Measurements from ENCODE around the gene NCAPG. TPM values are rescaled to one million over a fixed set of nuclear protein-coding genes. Genes with fewer than 3 reads are reported as not detected.

The NCAPG gene
- total RNA-seq, 1 donor from 2014 or later = 13.3 TPM

- ATAC-seq = no peak
Observed at GRCh38 chr4:17875402-17876070, 64.8 kb downstream of the NCAPG start.

- ATAC-seq = no peak
Observed at GRCh38 chr4:17876943-17877342, 66.2 kb downstream of the NCAPG start.

- no peak for ATAC-seq
Observed at GRCh38 chr4:17877661-17878060, 66.9 kb downstream of the NCAPG start.

- no peak for ATAC-seq
Observed at GRCh38 chr4:17884063-17884462, 73.3 kb downstream of the NCAPG start.

- no peak for ATAC-seq
Observed at GRCh38 chr4:17884511-17884910, 73.7 kb downstream of the NCAPG start.

- no peak for ATAC-seq
Observed at GRCh38 chr4:17889692-17890091, 78.9 kb downstream of the NCAPG start.

- no peak for ATAC-seq
Observed at GRCh38 chr4:17894421-17894820, 83.6 kb downstream of the NCAPG start.

Other genes with a start within 250 kb of the NCAPG start
- gene LAP3, start 233.8 kb upstream of the NCAPG start, total RNA-seq = 32.9 TPM
- 34.4 TPM for gene MED28, start 196.3 kb upstream of the NCAPG start, total RNA-seq
- 0.16 TPM for gene FAM184B, start 29.4 kb upstream of the NCAPG start, total RNA-seq
- gene DCAF16, start 222 bp upstream of the NCAPG start, total RNA-seq = 17.7 TPM
- gene LCORL, start 210.8 kb downstream of the NCAPG start, total RNA-seq = 10.0 TPM

Data from esophagus mucosa (tissue), 1 donor.